MM.1S (cell line): ENCODE data around the gene NUP160.
"Not testable (repeated sequence)": the region's sequence is repeated elsewhere in the genome, so short reads cannot be mapped to it uniquely, and the experiment has no call there.

Experiments used
- DNase-seq: peaks from one replicate; pipeline ENCODE4 v3.0.0-alpha.2; 2015
- H2AFZ ChIP-seq: fragments of 300-600 bp; sonication (generic); 2 replicates; pipeline ENCODE4 v1.6.0; 2016; ENCODE audit warnings: antibody characterized with exemption, low read length
- H3F3A ChIP-seq: fragments of 300-600 bp; sonication (generic); 2 replicates; pipeline ENCODE4 v1.6.1; 2016; ENCODE audit warnings: mild to moderate bottlenecking, antibody characterized with exemption, low read length, moderate library complexity, mixed read lengths; ENCODE audit not compliant: insufficient read depth
- H3K27ac ChIP-seq: fragments of 300-600 bp; sonication (generic); 2 replicates; pipeline ENCODE4 v1.5.1; 2016; ENCODE audit warnings: mild to moderate bottlenecking, low read length
- H3K27me3 ChIP-seq: fragments of 300-600 bp; sonication (generic); replicated peaks from 2 replicates; pipeline ENCODE4 v1.6.0; 2016; ENCODE audit warnings: low read length; ENCODE audit not compliant: insufficient read depth
- H3K36me3 ChIP-seq: fragments of 300-600 bp; sonication (generic); replicated peaks from 2 replicates; pipeline ENCODE4 v1.6.1; 2016; ENCODE audit warnings: mild to moderate bottlenecking, low read length, mixed read lengths; ENCODE audit not compliant: insufficient read depth
- H3K4me1 ChIP-seq: fragments of 300-600 bp; sonication (generic); 2 replicates; pipeline ENCODE4 v1.6.1; 2016; ENCODE audit warnings: low read length, mixed read lengths
- H3K4me2 ChIP-seq: fragments of 300-600 bp; sonication (generic); 2 replicates; pipeline ENCODE4 v1.6.0; 2016; ENCODE audit warnings: low read depth, low read length
- H3K4me3 ChIP-seq: fragments of 300-600 bp; sonication (generic); 2 replicates; pipeline ENCODE4 v1.5.1; 2016; ENCODE audit warnings: low read length, mixed read lengths
- H3K79me2 ChIP-seq: fragments of 300-600 bp; sonication (generic); 2 replicates; pipeline ENCODE4 v1.6.1; 2016; ENCODE audit warnings: mixed run types, low read length, mixed read lengths
- H3K9ac ChIP-seq: fragments of 300-600 bp; sonication (generic); 2 replicates; pipeline ENCODE4 v1.6.1; 2016; ENCODE audit warnings: low read length, mixed read lengths
- H3K9me2 ChIP-seq: fragments of 300-600 bp; sonication (generic); replicated peaks from 2 replicates; pipeline ENCODE4 v1.6.1; 2016; ENCODE audit warnings: mild to moderate bottlenecking, low read length, mixed read lengths; ENCODE audit not compliant: insufficient read depth
- H3K9me3 ChIP-seq: fragments of 300-600 bp; sonication (generic); replicated peaks from 2 replicates; pipeline ENCODE4 v1.6.1; 2016; ENCODE audit warnings: mild to moderate bottlenecking, low read length, mixed read lengths; ENCODE audit not compliant: insufficient read depth
- H4K20me1 ChIP-seq: fragments of 300-600 bp; sonication (generic); 2 replicates; pipeline ENCODE4 v1.6.1; 2016; ENCODE audit warnings: mild to moderate bottlenecking, low read length, moderate library complexity, mixed read lengths; ENCODE audit not compliant: insufficient read depth
- EZH2 ChIP-seq: fragments of 300-600 bp; sonication (generic); optimal IDR thresholded peaks from 2 replicates; pipeline ENCODE3; 2017; ENCODE audit warnings: low read depth, mild to moderate bottlenecking, antibody characterized with exemption, low read length, mixed read lengths
- EZH2phosphoT487 ChIP-seq: fragments of 300-600 bp; sonication (generic); IDR thresholded peaks from 2 replicates; pipeline ENCODE4 v1.6.1; 2018; ENCODE audit warnings: antibody characterized with exemption, low read length
- TF ChIP-seq, protein P1 (sequence below): fragments of 300-600 bp; sonication (generic); IDR thresholded peaks from 2 replicates; pipeline ENCODE4 v1.5.1; 2016; ENCODE audit warnings: antibody characterized with exemption, low read length, mixed read lengths

Gene NUP160, protein sequence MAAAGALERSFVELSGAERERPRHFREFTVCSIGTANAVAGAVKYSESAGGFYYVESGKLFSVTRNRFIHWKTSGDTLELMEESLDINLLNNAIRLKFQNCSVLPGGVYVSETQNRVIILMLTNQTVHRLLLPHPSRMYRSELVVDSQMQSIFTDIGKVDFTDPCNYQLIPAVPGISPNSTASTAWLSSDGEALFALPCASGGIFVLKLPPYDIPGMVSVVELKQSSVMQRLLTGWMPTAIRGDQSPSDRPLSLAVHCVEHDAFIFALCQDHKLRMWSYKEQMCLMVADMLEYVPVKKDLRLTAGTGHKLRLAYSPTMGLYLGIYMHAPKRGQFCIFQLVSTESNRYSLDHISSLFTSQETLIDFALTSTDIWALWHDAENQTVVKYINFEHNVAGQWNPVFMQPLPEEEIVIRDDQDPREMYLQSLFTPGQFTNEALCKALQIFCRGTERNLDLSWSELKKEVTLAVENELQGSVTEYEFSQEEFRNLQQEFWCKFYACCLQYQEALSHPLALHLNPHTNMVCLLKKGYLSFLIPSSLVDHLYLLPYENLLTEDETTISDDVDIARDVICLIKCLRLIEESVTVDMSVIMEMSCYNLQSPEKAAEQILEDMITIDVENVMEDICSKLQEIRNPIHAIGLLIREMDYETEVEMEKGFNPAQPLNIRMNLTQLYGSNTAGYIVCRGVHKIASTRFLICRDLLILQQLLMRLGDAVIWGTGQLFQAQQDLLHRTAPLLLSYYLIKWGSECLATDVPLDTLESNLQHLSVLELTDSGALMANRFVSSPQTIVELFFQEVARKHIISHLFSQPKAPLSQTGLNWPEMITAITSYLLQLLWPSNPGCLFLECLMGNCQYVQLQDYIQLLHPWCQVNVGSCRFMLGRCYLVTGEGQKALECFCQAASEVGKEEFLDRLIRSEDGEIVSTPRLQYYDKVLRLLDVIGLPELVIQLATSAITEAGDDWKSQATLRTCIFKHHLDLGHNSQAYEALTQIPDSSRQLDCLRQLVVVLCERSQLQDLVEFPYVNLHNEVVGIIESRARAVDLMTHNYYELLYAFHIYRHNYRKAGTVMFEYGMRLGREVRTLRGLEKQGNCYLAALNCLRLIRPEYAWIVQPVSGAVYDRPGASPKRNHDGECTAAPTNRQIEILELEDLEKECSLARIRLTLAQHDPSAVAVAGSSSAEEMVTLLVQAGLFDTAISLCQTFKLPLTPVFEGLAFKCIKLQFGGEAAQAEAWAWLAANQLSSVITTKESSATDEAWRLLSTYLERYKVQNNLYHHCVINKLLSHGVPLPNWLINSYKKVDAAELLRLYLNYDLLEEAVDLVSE (N-terminal part only)

DNA sequence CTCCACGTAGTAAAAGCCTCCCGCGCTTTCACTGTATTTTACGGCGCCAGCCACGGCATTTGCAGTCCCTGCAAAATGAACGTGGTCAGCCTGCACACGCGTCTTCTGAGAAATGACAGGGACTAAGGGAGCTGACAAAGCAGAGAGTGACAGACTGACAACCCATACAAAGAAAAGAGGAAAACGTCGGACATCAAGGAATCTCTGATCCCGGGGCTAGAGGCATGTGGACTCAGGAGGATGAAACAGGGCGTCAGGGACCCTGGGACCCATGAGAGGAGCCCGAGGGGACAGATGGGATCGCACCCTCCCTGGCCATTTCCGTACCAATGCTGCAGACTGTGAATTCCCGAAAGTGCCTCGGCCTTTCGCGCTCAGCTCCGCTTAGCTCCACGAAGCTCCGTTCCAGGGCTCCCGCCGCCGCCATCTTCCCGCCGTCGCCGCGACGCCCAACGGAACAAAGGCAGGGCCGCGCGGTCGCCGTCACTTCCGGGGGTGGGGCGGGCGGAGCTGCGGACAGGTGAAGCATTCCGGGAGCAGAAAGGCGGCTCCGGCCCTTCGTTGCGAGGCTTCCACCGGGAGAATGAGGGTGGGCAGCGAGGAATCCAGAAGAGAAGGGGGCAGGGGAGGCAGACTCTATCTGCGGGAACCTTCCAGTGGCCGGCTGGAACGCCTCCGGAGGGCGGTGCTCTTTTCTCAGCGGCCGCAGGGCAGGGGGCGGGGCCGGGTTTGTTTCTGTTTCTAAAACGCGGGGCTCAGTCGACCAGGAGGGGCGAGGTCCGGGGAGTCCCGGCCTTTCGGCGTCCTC is at the start of gene NUP160:
Gene NUP160, minus strand, starts transcription at position 459 of the 808 bp plus-strand sequence. Its CDS starts 32 bp downstream, at position 427.
- peak within 1 kb of the TSS; percentile 89 for H2AFZ ChIP-seq
- H3K79me2 ChIP-seq = peaks cover 55% of the 10 kb centered on the region
- H4K20me1 ChIP-seq = no peaks in the 10 kb centered on the region
- peak; percentile 86 for DNase-seq
- no peaks in the 10 kb centered on the region for H3K9me3 ChIP-seq
- peak within 1 kb of the TSS; percentile 90 for H3K27ac ChIP-seq
- peaks cover 18% of the 10 kb centered on the region for H3F3A ChIP-seq
- H3K4me3 ChIP-seq = peak within 1 kb of the TSS; percentile 96
- peaks cover 39% of the 10 kb centered on the region for H3K4me1 ChIP-seq
- peak within 1 kb of the TSS; percentile 99 for H3K4me2 ChIP-seq
- peaks cover 5% of the 10 kb centered on the region; the same call in 1 of the 2 replicates for H3K36me3 ChIP-seq
- TF ChIP-seq EZH2 (no peak), EZH2phosphoT487 (no peak)
- TF ChIP-seq, protein P1, sequence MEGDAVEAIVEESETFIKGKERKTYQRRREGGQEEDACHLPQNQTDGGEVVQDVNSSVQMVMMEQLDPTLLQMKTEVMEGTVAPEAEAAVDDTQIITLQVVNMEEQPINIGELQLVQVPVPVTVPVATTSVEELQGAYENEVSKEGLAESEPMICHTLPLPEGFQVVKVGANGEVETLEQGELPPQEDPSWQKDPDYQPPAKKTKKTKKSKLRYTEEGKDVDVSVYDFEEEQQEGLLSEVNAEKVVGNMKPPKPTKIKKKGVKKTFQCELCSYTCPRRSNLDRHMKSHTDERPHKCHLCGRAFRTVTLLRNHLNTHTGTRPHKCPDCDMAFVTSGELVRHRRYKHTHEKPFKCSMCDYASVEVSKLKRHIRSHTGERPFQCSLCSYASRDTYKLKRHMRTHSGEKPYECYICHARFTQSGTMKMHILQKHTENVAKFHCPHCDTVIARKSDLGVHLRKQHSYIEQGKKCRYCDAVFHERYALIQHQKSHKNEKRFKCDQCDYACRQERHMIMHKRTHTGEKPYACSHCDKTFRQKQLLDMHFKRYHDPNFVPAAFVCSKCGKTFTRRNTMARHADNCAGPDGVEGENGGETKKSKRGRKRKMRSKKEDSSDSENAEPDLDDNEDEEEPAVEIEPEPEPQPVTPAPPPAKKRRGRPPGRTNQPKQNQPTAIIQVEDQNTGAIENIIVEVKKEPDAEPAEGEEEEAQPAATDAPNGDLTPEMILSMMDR = no peak; the same call in 1 of the 2 replicates
- H3K9me2 ChIP-seq = no peaks in the 10 kb centered on the region
- no peaks in the 10 kb centered on the region for H3K27me3 ChIP-seq
- peak within 1 kb of the TSS; percentile 96 for H3K9ac ChIP-seq

DNA sequence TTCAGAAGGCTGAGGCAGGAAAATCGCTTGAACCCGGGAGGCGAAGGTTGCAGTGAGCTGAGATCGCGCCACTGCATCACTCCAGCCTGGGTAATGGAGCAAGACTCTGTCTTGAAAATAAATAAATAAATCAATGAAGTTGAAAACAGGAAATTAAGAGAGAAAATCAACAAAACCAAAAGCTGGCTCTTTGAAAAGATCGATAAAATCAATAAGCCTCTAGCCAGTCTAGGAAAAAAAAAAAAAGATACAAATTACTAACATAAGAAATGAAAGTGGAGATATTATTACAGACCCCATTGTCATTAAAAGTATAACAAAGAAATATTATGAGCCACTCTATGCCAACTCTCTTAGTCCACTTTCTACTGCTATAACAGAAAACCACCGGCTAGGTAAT is 48.0 kb upstream of the NUP160 start:
- H3K9me2 ChIP-seq = no peaks in the 10 kb centered on the region
- no peak overlapping the region for H3K27ac ChIP-seq
- H3K36me3 ChIP-seq = no peaks in the 10 kb centered on the region
- no peaks in the 10 kb centered on the region for H3K79me2 ChIP-seq
- H3K4me1 ChIP-seq = peaks cover 8% of the 10 kb centered on the region
- H3F3A ChIP-seq = peaks cover 6% of the 10 kb centered on the region; the same call in 1 of the 2 replicates
- no peak for TF ChIP-seq EZH2phosphoT487
- TF ChIP-seq EZH2 = no peak
- H3K27me3 ChIP-seq = peaks cover 72% of the 10 kb centered on the region
- no peak overlapping the region for H3K4me2 ChIP-seq
- no peak overlapping the region for H2AFZ ChIP-seq
- H3K9ac ChIP-seq = no peak overlapping the region
- H3K9me3 ChIP-seq = no peaks in the 10 kb centered on the region
- H3K4me3 ChIP-seq = no peak overlapping the region
- no peaks in the 10 kb centered on the region for H4K20me1 ChIP-seq
- DNase-seq = no peak

DNA sequence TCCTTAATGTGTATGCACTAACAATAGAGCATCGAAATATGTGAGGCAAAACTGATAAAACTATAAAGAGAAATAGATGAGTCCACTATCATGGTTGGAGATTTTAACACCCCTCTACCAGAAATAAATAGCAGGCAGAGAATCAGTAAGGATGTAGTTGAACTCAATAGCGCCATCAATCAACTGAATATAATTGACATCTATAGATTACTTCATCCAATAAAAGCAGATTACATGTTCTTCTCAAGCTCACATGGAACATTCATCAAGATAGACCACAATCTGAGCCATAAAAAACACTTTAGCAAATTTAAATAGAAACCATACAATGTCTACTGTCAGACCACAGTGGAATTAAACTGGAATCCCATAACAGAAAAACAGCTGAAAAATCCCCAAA is 46.9 kb upstream of the NUP160 start:
- Histone ChIP-seq H3K4me3 (no peak overlapping the region), H4K20me1 (no peaks in the 10 kb centered on the region), H3K27me3 (peaks cover 74% of the 10 kb centered on the region), H3K9me2 (no peaks in the 10 kb centered on the region), H3K79me2 (no peaks in the 10 kb centered on the region), H3K27ac (no peak overlapping the region), H3K36me3 (no peaks in the 10 kb centered on the region), H3K4me1 (peaks cover 5% of the 10 kb centered on the region), H3F3A (peaks cover 1% of the 10 kb centered on the region; the same call in 1 of the 2 replicates), H3K4me2 (no peak overlapping the region), H3K9me3 (no peaks in the 10 kb centered on the region), H2AFZ (no peak overlapping the region), H3K9ac (no peak overlapping the region)
- no peak for DNase-seq
- TF ChIP-seq, protein P1 = no peak
- TF ChIP-seq EZH2phosphoT487 = no peak
- TF ChIP-seq EZH2 = no peak

DNA sequence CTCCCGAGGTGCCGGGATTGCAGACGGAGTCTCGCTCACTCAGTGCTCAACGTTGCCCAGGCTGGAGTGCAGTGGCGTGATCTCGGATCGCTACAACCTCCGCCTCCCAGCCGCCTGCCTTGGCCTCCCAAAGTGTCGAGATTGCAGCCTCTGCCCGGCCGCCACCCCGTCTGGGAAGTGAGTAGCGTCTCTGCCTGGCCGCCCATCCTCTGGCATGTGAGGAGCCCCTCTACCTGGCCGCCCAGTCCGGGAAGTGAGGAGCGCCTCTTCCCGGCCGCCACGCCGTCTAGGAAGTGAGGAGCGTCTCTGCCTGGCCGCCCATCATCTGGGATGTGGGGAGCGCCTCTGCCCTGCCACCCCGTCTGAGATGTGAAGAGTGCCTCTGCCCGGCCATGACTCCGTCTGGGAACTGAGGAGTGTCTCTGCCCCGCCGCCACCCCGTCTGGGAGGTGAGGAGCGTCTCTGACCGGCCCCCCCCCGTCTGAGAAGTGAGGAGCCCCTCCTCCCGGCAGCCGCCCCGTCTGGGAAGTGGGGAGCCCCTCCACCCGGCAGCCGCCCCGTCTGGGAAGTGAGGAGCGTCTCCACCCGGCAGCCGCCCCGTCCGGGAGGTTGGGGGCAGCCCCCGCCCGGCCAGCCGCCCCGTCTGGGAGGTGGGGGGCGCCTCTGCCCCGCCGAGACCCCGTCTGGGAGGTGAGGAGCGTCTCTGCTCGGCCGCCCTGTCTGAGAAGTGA is 44.6 kb upstream of the NUP160 start:
- not testable (repeated sequence) for H3K27ac ChIP-seq, H3K4me1 ChIP-seq, H4K20me1 ChIP-seq

More for the DNA sequence above, 44.6 kb upstream of the NUP160 start:
- H2AFZ ChIP-seq, H3K4me2 ChIP-seq, H3F3A ChIP-seq, H3K4me3 ChIP-seq, H3K79me2 ChIP-seq, H3K9me3 ChIP-seq, DNase-seq, H3K9ac ChIP-seq, H3K36me3 ChIP-seq, H3K9me2 ChIP-seq: not testable (repeated sequence)
- peaks cover 69% of the 10 kb centered on the region for H3K27me3 ChIP-seq
